HEK293 (cell line): Measurements from ENCODE around the gene ANKRD11.

Experiments
- CTCF ChIA-PET: fragments of 350-600 bp; formaldehyde crosslinking; extraction: SDS; loops from one replicate; lab custom pipeline; 2021; ENCODE audit warnings: antibody characterized with exemption; lab: Yijun Ruan, JAX
- POLR2A ChIA-PET: fragments of 300-600 bp; formaldehyde crosslinking; extraction: SDS; loops from one replicate; lab custom pipeline; 2020; ENCODE audit warnings: antibody characterized with exemption, inconsistent platforms; lab: Yijun Ruan, JAX
- H3K27ac ChIP-seq: fragments of 200-500 bp; sonication (Bioruptor generic); 2 replicates; pipeline ENCODE4 v1.5.1; 2014; ENCODE audit warnings: low read depth, low read length, control low read depth, inconsistent platforms; ENCODE audit errors: extremely low read depth
- H3K36me3 ChIP-seq, 2 experiments: fragments of 200-500 bp in 1 of 2; sonication (Bioruptor generic) in 1 of 2; 1 replicate in 1 of 2; 2 replicates in 1 of 2; pipeline ENCODE4 v1.5.1; 2014 to 2017; ENCODE audit warnings: inconsistent platforms in 2 of 2, low read length in 2 of 2; ENCODE audit not compliant: control insufficient read depth in 2 of 2, insufficient read depth in 1 of 2
- H3K4me1 ChIP-seq: fragments of 200-500 bp; sonication (Bioruptor generic); 2 replicates; pipeline ENCODE4 v1.5.1; 2014; ENCODE audit warnings: mild to moderate bottlenecking, low read length, inconsistent platforms; ENCODE audit not compliant: control insufficient read depth, insufficient read depth
- H3K4me3 ChIP-seq: 2 replicates; pipeline ENCODE4 v1.5.1; 2011; ENCODE audit warnings: low read depth, mild to moderate bottlenecking, control low read depth, low read length, moderate library complexity
- H3K9me3 ChIP-seq: fragments of 200-500 bp; sonication (Bioruptor generic); 2 replicates; pipeline ENCODE4 v1.5.1; 2014; ENCODE audit warnings: low read depth, low read length, inconsistent platforms; ENCODE audit not compliant: control insufficient read depth, insufficient read depth
- EGR2 ChIP-seq: fragments of 450-650 bp; formaldehyde crosslinking; IDR thresholded peaks from 2 replicates; pipeline ENCODE4 v1.5.1; 2016; ENCODE audit warnings: low read depth, missing biosample characterization, missing genetic modification characterization
- GFI1B ChIP-seq: fragments of 450-650 bp; formaldehyde crosslinking; IDR thresholded peaks from 2 replicates; pipeline ENCODE4 v1.5.1; 2016; ENCODE audit warnings: missing biosample characterization, missing genetic modification characterization
- KLF9 ChIP-seq: fragments of 450-650 bp; formaldehyde crosslinking; IDR thresholded peaks from 2 replicates; pipeline ENCODE4 v1.5.1; 2016; ENCODE audit warnings: missing biosample characterization, missing genetic modification characterization, low read depth
- SP2 ChIP-seq: fragments of 450-650 bp; formaldehyde crosslinking; IDR thresholded peaks from 2 replicates; pipeline ENCODE4 v1.5.1; 2016; ENCODE audit warnings: missing biosample characterization, missing genetic modification characterization
- SP7 ChIP-seq: fragments of 450-650 bp; formaldehyde crosslinking; IDR thresholded peaks from 2 replicates; pipeline ENCODE4 v1.5.1; 2016; ENCODE audit warnings: missing biosample characterization, missing genetic modification characterization
- TRIM28 ChIP-seq: IDR thresholded peaks from 2 replicates; pipeline ENCODE4 v1.6.1; 2011; ENCODE audit warnings: low read length, control low read depth, borderline replicate concordance
- ZBTB21 ChIP-seq: fragments of 450-650 bp; formaldehyde crosslinking; IDR thresholded peaks from 2 replicates; pipeline ENCODE4 v1.5.1; 2017; ENCODE audit warnings: missing biosample characterization, missing genetic modification characterization
- ZFP69B ChIP-seq: fragments of 450-650 bp; formaldehyde crosslinking; IDR thresholded peaks from 2 replicates; pipeline ENCODE4 v1.5.1; 2016; ENCODE audit warnings: missing biosample characterization, missing genetic modification characterization
- ZNF121 ChIP-seq: fragments of 450-650 bp; formaldehyde crosslinking; IDR thresholded peaks from 2 replicates; pipeline ENCODE4 v1.5.1; 2016; ENCODE audit warnings: missing biosample characterization, missing genetic modification characterization
- ZNF132 ChIP-seq: fragments of 450-650 bp; formaldehyde crosslinking; IDR thresholded peaks from 2 replicates; pipeline ENCODE4 v1.5.1; 2017; ENCODE audit warnings: missing biosample characterization, missing genetic modification characterization, borderline replicate concordance
- ZNF202 ChIP-seq: fragments of 450-650 bp; formaldehyde crosslinking; IDR thresholded peaks from 2 replicates; pipeline ENCODE4 v1.5.1; 2016; ENCODE audit warnings: missing biosample characterization, missing genetic modification characterization, borderline replicate concordance
- ZNF266 ChIP-seq: fragments of 450-650 bp; formaldehyde crosslinking; IDR thresholded peaks from 2 replicates; pipeline ENCODE4 v1.5.1; 2016; ENCODE audit warnings: missing biosample characterization, missing genetic modification characterization, low read depth
- ZNF274 ChIP-seq, 2 experiments: fragments of 200-500 bp in 1 of 2; fragments of 450-650 bp in 1 of 2; sonication (Bioruptor generic) in 1 of 2; formaldehyde crosslinking in 1 of 2; IDR thresholded peaks; 2 replicates each; pipeline versions ENCODE4 v1.5.1 to v1.6.1; 2014 to 2016; ENCODE audit warnings: borderline replicate concordance in 1 of 2, inconsistent platforms in 1 of 2, low read length in 1 of 2, missing biosample characterization in 1 of 2, missing genetic modification characterization in 1 of 2
- ZNF292 ChIP-seq: fragments of 450-650 bp; formaldehyde crosslinking; IDR thresholded peaks from 2 replicates; pipeline ENCODE4 v1.5.1; 2016; ENCODE audit warnings: low read depth, missing biosample characterization, missing genetic modification characterization, borderline replicate concordance
- ZNF37A ChIP-seq: fragments of 450-650 bp; IDR thresholded peaks from 2 replicates; pipeline ENCODE4 v1.5.1; 2018; ENCODE audit warnings: missing biosample characterization, missing genetic modification characterization
- ZNF544 ChIP-seq: fragments of 450-650 bp; formaldehyde crosslinking; IDR thresholded peaks from 2 replicates; pipeline ENCODE4 v1.5.0; 2017; ENCODE audit warnings: missing biosample characterization, missing genetic modification characterization
- ZNF549 ChIP-seq: fragments of 450-650 bp; IDR thresholded peaks from 2 replicates; pipeline ENCODE4 v1.5.1; 2018; ENCODE audit warnings: missing biosample characterization, missing genetic modification characterization, mild to moderate bottlenecking, inconsistent platforms, moderate library complexity
- ZNF610 ChIP-seq: fragments of 450-650 bp; formaldehyde crosslinking; IDR thresholded peaks from 2 replicates; pipeline ENCODE4 v1.5.1; 2016; ENCODE audit warnings: missing biosample characterization, missing genetic modification characterization, borderline replicate concordance
- ZNF621 ChIP-seq: fragments of 450-650 bp; formaldehyde crosslinking; IDR thresholded peaks from 2 replicates; pipeline ENCODE4 v1.5.1; 2017; ENCODE audit warnings: missing biosample characterization, missing genetic modification characterization
- ZNF707 ChIP-seq: fragments of 450-650 bp; formaldehyde crosslinking; IDR thresholded peaks from 2 replicates; pipeline ENCODE4 v1.5.1; 2016; ENCODE audit warnings: missing biosample characterization, missing genetic modification characterization
- ZNF768 ChIP-seq: fragments of 450-650 bp; formaldehyde crosslinking; IDR thresholded peaks from 2 replicates; pipeline ENCODE4 v1.5.1; 2018; ENCODE audit warnings: missing biosample characterization, mild to moderate bottlenecking, missing genetic modification characterization
- TF ChIP-seq, protein P1 (sequence below): fragments of 450-650 bp; formaldehyde crosslinking; IDR thresholded peaks from 2 replicates; pipeline ENCODE4 v1.5.1; 2016; ENCODE audit warnings: missing biosample characterization, missing genetic modification characterization
- TF ChIP-seq, protein P2 (sequence below): IDR thresholded peaks from 2 replicates; pipeline ENCODE4 v1.6.1; 2011; ENCODE audit warnings: mild to moderate bottlenecking, low read depth, low read length, borderline replicate concordance
- TF ChIP-seq, protein P3 (sequence below): fragments of 450-650 bp; formaldehyde crosslinking; IDR thresholded peaks from 2 replicates; pipeline ENCODE4 v1.5.1; 2016; ENCODE audit warnings: missing biosample characterization, missing genetic modification characterization
- TF ChIP-seq, protein P4 (sequence below): fragments of 450-650 bp; formaldehyde crosslinking; IDR thresholded peaks from 2 replicates; pipeline ENCODE4 v1.5.1; 2016; ENCODE audit warnings: missing biosample characterization, missing genetic modification characterization
- TF ChIP-seq, protein P5 (sequence below): fragments of 450-650 bp; formaldehyde crosslinking; IDR thresholded peaks from 2 replicates; pipeline ENCODE4 v1.5.1; 2016; ENCODE audit warnings: missing biosample characterization, missing genetic modification characterization

Gene ANKRD11

DNA sequence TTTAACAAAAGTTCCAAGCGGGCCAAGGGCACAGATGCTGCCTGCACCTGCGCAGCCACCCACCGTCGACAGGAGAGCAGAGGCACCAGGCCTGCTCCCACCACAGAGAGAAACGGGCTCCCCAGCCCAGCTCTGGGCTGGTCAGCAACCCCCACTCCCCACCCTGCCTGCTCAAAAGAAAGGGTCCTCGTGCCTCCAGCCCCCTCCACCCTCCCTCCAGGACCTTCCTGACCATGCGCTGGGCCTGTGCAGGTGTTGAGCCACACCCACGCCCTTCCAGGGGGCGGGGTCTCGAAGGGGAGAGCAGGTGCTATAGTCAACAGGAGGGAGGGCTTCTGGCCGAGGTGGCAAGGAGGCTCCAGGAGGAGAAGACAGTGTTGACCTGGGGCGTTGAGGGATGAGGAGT is 247.6 kb downstream of the ANKRD11 start:
- no peak for TF ChIP-seq TRIM28
- peak; percentile 53 for TF ChIP-seq KLF9 (tag by site-specific recombination)
- no peak for TF ChIP-seq SP2 (tag by site-specific recombination)
- ChIA-PET POLR2A (no interaction called here), CTCF (interaction anchor here (1.5 kb wide), 1 partner anchor 46 kb away, joined by 3 read pairs; no protein-coding TSS in a partner anchor)
- Histone ChIP-seq H3K36me3 (no peaks in the 10 kb centered on the region), H3K4me3 (no peak overlapping the region), H3K4me1 (peaks cover 2% of the 10 kb centered on the region; the same call in 1 of the 2 replicates), H3K9me3 (no peaks in the 10 kb centered on the region), H3K27ac (no peak overlapping the region)

DNA sequence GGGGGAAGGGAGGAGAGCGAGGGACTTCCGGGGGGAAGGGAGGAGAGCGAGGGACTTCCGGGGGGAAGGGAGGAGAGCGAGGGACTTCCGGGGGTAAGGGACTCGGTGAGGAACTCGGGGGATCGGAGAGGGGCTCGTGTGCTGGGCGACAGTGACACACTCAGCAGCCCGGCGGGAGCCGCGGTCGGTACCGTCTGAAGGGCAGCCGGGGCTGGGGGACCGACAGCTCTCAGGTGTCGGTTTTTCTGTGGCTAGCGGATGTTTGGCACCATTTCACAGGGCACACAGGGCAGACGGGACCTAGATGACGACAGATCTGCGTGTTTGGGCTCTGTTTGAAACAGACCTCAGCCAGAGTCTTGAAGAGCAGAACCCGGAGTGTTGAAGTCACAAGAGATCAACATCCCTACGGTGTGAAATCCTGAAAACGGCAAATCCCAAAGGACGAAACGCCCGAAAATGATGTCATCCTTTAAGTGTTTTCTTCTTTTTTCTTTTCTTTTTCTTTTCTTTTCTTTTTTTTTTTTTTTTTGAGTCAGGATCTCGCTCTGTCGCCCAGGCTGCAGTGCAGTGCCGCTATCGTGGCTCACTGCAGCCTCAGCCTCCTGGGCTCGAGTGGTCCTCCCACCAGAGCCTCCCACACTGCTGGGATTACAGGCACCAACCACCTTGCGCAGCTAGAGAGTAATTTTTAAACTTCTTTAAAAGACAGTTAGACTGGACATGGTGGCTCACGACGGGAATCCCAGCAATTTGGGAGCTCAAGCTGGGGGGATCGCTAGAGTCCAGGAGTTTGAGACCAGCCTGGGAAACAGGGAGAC is 249.0 kb downstream of the ANKRD11 start:
- CTCF ChIA-PET: interaction anchor here (0.6 to 1.5 kb wide), 4 partner anchors 9 to 440 kb away, joined by 3 to 5 read pairs (median 3); no protein-coding TSS in a partner anchor
- POLR2A ChIA-PET: interaction anchor here (0.6 to 1.2 kb wide), 7 partner anchors 24 to 849 kb away, joined by 3 to 4 read pairs (median 3); partner anchors contain the start of gene ZNF778
- Histone ChIP-seq H3K36me3 (no peaks in the 10 kb centered on the region), H3K9me3 (no peaks in the 10 kb centered on the region), H3K27ac (peak overlapping the region; percentile 94), H3K4me3 (peak overlapping the region; percentile 95), H3K4me1 (peaks cover 2% of the 10 kb centered on the region; the same call in 1 of the 2 replicates)
- no peak for TF ChIP-seq ZNF292 (tag by site-specific recombination)
- TF ChIP-seq ZNF549 (tag by site-specific recombination): no peak
- no peak for TF ChIP-seq ZNF610 (tag by site-specific recombination)
- TF ChIP-seq, protein P1, sequence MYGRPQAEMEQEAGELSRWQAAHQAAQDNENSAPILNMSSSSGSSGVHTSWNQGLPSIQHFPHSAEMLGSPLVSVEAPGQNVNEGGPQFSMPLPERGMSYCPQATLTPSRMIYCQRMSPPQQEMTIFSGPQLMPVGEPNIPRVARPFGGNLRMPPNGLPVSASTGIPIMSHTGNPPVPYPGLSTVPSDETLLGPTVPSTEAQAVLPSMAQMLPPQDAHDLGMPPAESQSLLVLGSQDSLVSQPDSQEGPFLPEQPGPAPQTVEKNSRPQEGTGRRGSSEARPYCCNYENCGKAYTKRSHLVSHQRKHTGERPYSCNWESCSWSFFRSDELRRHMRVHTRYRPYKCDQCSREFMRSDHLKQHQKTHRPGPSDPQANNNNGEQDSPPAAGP (tag by site-specific recombination): no peak
- TF ChIP-seq ZBTB21 (tag by site-specific recombination): peak; percentile 74; the same call in 1 of the 2 replicates
- no peak for TF ChIP-seq ZNF132 (tag by site-specific recombination)
- TF ChIP-seq SP7 (tag by site-specific recombination): 0 out of 2 replicates have a peak, but pooled peaks have one; percentile 30
- TF ChIP-seq ZNF544 (tag by site-specific recombination): no peak
- TF ChIP-seq ZNF202 (tag by site-specific recombination): peak; percentile 52; the same call in 1 of the 2 replicates
- peak; percentile 62; the same call in 1 of the 2 replicates for TF ChIP-seq ZNF768
- peak; percentile 14; the same call in 1 of the 2 replicates for TF ChIP-seq ZFP69B (tag by site-specific recombination)
- TF ChIP-seq, protein P2, sequence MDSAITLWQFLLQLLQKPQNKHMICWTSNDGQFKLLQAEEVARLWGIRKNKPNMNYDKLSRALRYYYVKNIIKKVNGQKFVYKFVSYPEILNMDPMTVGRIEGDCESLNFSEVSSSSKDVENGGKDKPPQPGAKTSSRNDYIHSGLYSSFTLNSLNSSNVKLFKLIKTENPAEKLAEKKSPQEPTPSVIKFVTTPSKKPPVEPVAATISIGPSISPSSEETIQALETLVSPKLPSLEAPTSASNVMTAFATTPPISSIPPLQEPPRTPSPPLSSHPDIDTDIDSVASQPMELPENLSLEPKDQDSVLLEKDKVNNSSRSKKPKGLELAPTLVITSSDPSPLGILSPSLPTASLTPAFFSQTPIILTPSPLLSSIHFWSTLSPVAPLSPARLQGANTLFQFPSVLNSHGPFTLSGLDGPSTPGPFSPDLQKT: peak; percentile 41
- TF ChIP-seq ZNF707 (tag by site-specific recombination): no peak
- TF ChIP-seq ZNF621 (tag by site-specific recombination): no peak
- TF ChIP-seq EGR2 (tag by site-specific recombination): peak; percentile 72
- TF ChIP-seq, protein P3, sequence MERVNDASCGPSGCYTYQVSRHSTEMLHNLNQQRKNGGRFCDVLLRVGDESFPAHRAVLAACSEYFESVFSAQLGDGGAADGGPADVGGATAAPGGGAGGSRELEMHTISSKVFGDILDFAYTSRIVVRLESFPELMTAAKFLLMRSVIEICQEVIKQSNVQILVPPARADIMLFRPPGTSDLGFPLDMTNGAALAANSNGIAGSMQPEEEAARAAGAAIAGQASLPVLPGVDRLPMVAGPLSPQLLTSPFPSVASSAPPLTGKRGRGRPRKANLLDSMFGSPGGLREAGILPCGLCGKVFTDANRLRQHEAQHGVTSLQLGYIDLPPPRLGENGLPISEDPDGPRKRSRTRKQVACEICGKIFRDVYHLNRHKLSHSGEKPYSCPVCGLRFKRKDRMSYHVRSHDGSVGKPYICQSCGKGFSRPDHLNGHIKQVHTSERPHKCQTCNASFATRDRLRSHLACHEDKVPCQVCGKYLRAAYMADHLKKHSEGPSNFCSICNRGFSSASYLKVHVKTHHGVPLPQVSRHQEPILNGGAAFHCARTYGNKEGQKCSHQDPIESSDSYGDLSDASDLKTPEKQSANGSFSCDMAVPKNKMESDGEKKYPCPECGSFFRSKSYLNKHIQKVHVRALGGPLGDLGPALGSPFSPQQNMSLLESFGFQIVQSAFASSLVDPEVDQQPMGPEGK: peak; percentile 93
- TF ChIP-seq, protein P4, sequence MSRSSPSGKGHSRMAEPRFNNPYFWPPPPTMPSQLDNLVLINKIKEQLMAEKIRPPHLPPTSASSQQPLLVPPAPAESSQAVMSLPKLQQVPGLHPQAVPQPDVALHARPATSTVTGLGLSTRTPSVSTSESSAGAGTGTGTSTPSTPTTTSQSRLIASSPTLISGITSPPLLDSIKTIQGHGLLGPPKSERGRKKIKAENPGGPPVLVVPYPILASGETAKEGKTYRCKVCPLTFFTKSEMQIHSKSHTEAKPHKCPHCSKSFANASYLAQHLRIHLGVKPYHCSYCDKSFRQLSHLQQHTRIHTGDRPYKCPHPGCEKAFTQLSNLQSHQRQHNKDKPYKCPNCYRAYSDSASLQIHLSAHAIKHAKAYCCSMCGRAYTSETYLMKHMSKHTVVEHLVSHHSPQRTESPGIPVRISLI (tag by site-specific recombination): no peak
- 0 out of 2 replicates have a peak, but pooled peaks have one; percentile 17 for TF ChIP-seq ZNF121 (tag by site-specific recombination)
- TF ChIP-seq, protein P5, sequence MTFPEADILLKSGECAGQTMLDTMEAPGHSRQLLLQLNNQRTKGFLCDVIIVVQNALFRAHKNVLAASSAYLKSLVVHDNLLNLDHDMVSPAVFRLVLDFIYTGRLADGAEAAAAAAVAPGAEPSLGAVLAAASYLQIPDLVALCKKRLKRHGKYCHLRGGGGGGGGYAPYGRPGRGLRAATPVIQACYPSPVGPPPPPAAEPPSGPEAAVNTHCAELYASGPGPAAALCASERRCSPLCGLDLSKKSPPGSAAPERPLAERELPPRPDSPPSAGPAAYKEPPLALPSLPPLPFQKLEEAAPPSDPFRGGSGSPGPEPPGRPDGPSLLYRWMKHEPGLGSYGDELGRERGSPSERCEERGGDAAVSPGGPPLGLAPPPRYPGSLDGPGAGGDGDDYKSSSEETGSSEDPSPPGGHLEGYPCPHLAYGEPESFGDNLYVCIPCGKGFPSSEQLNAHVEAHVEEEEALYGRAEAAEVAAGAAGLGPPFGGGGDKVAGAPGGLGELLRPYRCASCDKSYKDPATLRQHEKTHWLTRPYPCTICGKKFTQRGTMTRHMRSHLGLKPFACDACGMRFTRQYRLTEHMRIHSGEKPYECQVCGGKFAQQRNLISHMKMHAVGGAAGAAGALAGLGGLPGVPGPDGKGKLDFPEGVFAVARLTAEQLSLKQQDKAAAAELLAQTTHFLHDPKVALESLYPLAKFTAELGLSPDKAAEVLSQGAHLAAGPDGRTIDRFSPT (tag by site-specific recombination): no peak
- TF ChIP-seq GFI1B: no peak
- TF ChIP-seq ZNF274 (IDR thresholded peaks at IDR 0.05; ENCODE audit: low read length): no peak
- TF ChIP-seq ZNF274 (tag by site-specific recombination; IDR thresholded peaks at IDR 0.05; ENCODE audit: borderline replicate concordance): no peak
- no peak for TF ChIP-seq ZNF266 (tag by site-specific recombination)
- TF ChIP-seq ZNF37A (tag by site-specific recombination): no peak
